B cell (primary cell): ENCODE data around the gene GOLGA1.

Source experiments
- EZH2 ChIP-seq: IDR thresholded peaks from 2 replicates; pipeline ENCODE4 v1.6.1; 2012; ENCODE audit warnings: borderline replicate concordance, low read depth, mild to moderate bottlenecking, moderate library complexity, low read length; ENCODE audit not compliant: insufficient read depth, poor library complexity, severe bottlenecking
- TF ChIP-seq, protein P1 (sequence below): fragments of 200-600 bp; IDR thresholded peaks from one replicate; pipeline ENCODE4 v1.8.0; 2022; ENCODE audit warnings: antibody characterized with exemption, mild to moderate bottlenecking

DNA sequence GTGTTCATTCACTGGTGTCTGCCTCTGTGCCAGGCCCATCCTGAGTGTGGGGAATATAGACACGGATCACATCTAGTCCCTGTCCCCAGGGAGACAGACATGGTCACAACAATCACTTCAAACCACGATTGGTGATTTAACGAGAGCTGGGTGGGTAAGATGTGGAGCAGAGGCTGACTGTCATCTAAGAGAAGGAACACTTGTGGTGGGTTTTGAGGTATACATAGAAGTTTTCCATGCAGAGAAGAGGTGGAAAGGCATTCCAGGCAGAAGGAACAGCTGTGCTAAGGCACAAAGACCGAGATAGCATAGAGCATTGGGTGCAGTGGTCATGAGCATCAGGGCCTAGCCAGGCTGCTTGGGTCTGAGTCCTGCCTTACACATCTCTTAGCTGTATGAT, 110.3 kb downstream of the GOLGA1 start:
- TF ChIP-seq, protein P1, sequence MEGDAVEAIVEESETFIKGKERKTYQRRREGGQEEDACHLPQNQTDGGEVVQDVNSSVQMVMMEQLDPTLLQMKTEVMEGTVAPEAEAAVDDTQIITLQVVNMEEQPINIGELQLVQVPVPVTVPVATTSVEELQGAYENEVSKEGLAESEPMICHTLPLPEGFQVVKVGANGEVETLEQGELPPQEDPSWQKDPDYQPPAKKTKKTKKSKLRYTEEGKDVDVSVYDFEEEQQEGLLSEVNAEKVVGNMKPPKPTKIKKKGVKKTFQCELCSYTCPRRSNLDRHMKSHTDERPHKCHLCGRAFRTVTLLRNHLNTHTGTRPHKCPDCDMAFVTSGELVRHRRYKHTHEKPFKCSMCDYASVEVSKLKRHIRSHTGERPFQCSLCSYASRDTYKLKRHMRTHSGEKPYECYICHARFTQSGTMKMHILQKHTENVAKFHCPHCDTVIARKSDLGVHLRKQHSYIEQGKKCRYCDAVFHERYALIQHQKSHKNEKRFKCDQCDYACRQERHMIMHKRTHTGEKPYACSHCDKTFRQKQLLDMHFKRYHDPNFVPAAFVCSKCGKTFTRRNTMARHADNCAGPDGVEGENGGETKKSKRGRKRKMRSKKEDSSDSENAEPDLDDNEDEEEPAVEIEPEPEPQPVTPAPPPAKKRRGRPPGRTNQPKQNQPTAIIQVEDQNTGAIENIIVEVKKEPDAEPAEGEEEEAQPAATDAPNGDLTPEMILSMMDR: no peak
- TF ChIP-seq EZH2: no peak
